GM12878 (cell line): ENCODE measurements around the gene HAS3. TPM values are rescaled to one million over a fixed set of nuclear protein-coding genes. Genes with fewer than 3 reads are reported as not detected.

Experiments used
- ATAC-seq: fragments of 200-7000 bp; cut with Tn5 transposase; 3 replicates; pipeline ENCODE4 v1.9.1; 2020; ENCODE audit warnings: mild to moderate bottlenecking, moderate library complexity
- BruUV-seq: library from RNA; stranded (reverse); fragments of 400-500 nt; replicated peaks from 2 replicates; lab custom pipeline; 2021; lab: Mats Ljungman, UMichigan
- CTCF ChIA-PET: fragments of 300-600 bp; sonication (Branson Sonifier 250); formaldehyde crosslinking; extraction: SDS; loops from one replicate; lab custom pipeline; 2021; ENCODE audit warnings: inconsistent platforms; lab: Yijun Ruan, JAX
- POLR2A ChIA-PET: fragments of 350-600 bp; formaldehyde crosslinking; extraction: SDS; loops from one replicate; lab custom pipeline; 2021; ENCODE audit warnings: inconsistent platforms; lab: Charles Lee
- RAD21 ChIA-PET: fragments of 300-600 bp; sonication (Branson Sonifier 250); formaldehyde crosslinking; loops from one replicate; lab custom pipeline; 2023; ENCODE audit warnings: antibody characterized with exemption; ENCODE audit not compliant: unreplicated experiment; lab: Charles Lee
- SMC1A ChIA-PET: fragments of 300-600 bp; sonication (Branson Sonifier 250); formaldehyde crosslinking; loops from one replicate; lab custom pipeline; 2023; ENCODE audit not compliant: unreplicated experiment, uncharacterized antibody; lab: Charles Lee
- DNase-seq: peaks from one replicate; pipeline ENCODE4 v3.0.0-alpha.2; 2011; ENCODE audit warnings: low read depth, low spot score
- FAIRE-seq: peaks from 3 replicates; lab custom pipeline; 2011; peaks lifted over from hg19 to GRCh38; lab: Jason Lieb, UNC
- H2AFZ ChIP-seq: 2 replicates; pipeline ENCODE4 v1.6.0; 2011; ENCODE audit warnings: low read depth, low read length, control low read depth; ENCODE audit not compliant: control insufficient read depth
- H3K27ac ChIP-seq: 2 replicates; pipeline ENCODE4 v1.5.1; 2011; ENCODE audit warnings: control low read depth; ENCODE audit not compliant: control insufficient read depth, insufficient read depth
- H3K27me3 ChIP-seq, 2 experiments: replicated peaks in 1 of 2; 2 replicates each; pipeline versions ENCODE4 v1.6.0 to v1.6.1; 2011; ENCODE audit warnings: low read length in 1 of 2; ENCODE audit not compliant: control insufficient read depth in 2 of 2, insufficient read depth in 2 of 2
- H3K36me3 ChIP-seq, 2 experiments: 2 replicates each; pipeline ENCODE4 v1.5.1; 2011; ENCODE audit warnings: low read length in 1 of 2; ENCODE audit not compliant: control insufficient read depth in 2 of 2, insufficient read depth in 2 of 2
- H3K4me1 ChIP-seq: 2 replicates; pipeline ENCODE4 v1.6.1; 2011; ENCODE audit warnings: mild to moderate bottlenecking, low read length, moderate library complexity, mixed read lengths; ENCODE audit not compliant: control insufficient read depth, insufficient read depth
- H3K4me2 ChIP-seq: 2 replicates; pipeline ENCODE4 v1.6.0; 2011; ENCODE audit warnings: control low read depth; ENCODE audit not compliant: control insufficient read depth, insufficient read depth
- H3K4me3 ChIP-seq: fragments of 200-600 bp; sonication (generic); 2 replicates; pipeline ENCODE4 v1.5.1; 2016
- H3K79me2 ChIP-seq: 2 replicates; pipeline ENCODE4 v1.6.0; 2011; ENCODE audit warnings: low read length; ENCODE audit not compliant: control insufficient read depth, insufficient read depth
- H3K9ac ChIP-seq: 2 replicates; pipeline ENCODE4 v1.8.0; 2011; ENCODE audit warnings: low read length, control low read depth, mixed read lengths; ENCODE audit not compliant: control insufficient read depth, insufficient read depth
- H3K9me3 ChIP-seq: replicated peaks from 3 replicates; pipeline ENCODE4 v1.5.1; 2011; ENCODE audit warnings: mild to moderate bottlenecking, low read length; ENCODE audit not compliant: control insufficient read depth, insufficient read depth
- H4K20me1 ChIP-seq: 2 replicates; pipeline ENCODE4 v1.6.0; 2011; ENCODE audit not compliant: control insufficient read depth, insufficient read depth
- ASH2L ChIP-seq: fragments of 300-600, 200-600 bp; sonication (generic); IDR thresholded peaks from 2 replicates; pipeline ENCODE4 v1.6.1; 2017; ENCODE audit warnings: low read depth, mild to moderate bottlenecking, borderline replicate concordance
- EGR1 ChIP-seq, 2 experiments: IDR thresholded peaks; 1 replicate in 1 of 2; 2 replicates in 1 of 2; pipeline ENCODE4 v1.6.1; 2011 to 2012; ENCODE audit warnings: low read depth in 2 of 2, low read length in 2 of 2, borderline replicate concordance in 1 of 2, mild to moderate bottlenecking in 1 of 2, moderate library complexity in 1 of 2
- ESRRA ChIP-seq: IDR thresholded peaks from 2 replicates; pipeline ENCODE4 v1.6.1; 2012; ENCODE audit warnings: mild to moderate bottlenecking, low read length, improper control_type of control experiment
- EZH2 ChIP-seq: IDR thresholded peaks from 2 replicates; pipeline ENCODE4 v1.6.1; 2012; ENCODE audit warnings: low read depth, mild to moderate bottlenecking, control low read depth, inconsistent platforms, low read length, borderline replicate concordance; ENCODE audit not compliant: control insufficient read depth
- HCFC1 ChIP-seq: fragments of 150-350 bp; IDR thresholded peaks from 2 replicates; pipeline ENCODE4 v1.6.1; 2014; ENCODE audit warnings: low read length
- HDAC6 ChIP-seq: fragments of 200-600 bp; sonication (generic); IDR thresholded peaks from one replicate; pipeline ENCODE4 v1.8.0; 2017; ENCODE audit warnings: antibody characterized with exemption; ENCODE audit not compliant: unreplicated experiment
- HDGF ChIP-seq: fragments of 450-650 bp; IDR thresholded peaks from 2 replicates; pipeline ENCODE4 v1.6.1; 2016; ENCODE audit warnings: antibody characterized with exemption
- IKZF1 ChIP-seq: fragments of 450-650 bp; conservative IDR thresholded peaks from 2 replicates; pipeline ENCODE4 v1.6.1; 2017; ENCODE audit warnings: antibody characterized with exemption, mild to moderate bottlenecking
- IRF4 ChIP-seq: IDR thresholded peaks from 2 replicates; pipeline ENCODE4 v1.6.1; 2011; ENCODE audit warnings: low read depth, low read length
- KAT2A ChIP-seq: conservative IDR thresholded peaks from 2 replicates; pipeline ENCODE4 v1.6.1; 2011; ENCODE audit warnings: low read depth, low read length; ENCODE audit not compliant: control insufficient read depth
- NR2C1 ChIP-seq: fragments of 450-650 bp; IDR thresholded peaks from 2 replicates; pipeline ENCODE4 v1.6.1; 2017; ENCODE audit warnings: antibody characterized with exemption, mild to moderate bottlenecking, moderate library complexity
- RB1 ChIP-seq: fragments of 450-650 bp; formaldehyde crosslinking; IDR thresholded peaks from 2 replicates; pipeline ENCODE4 v1.6.1; 2017; ENCODE audit warnings: mild to moderate bottlenecking, borderline replicate concordance
- RELA ChIP-seq: fragments of 450-650 bp; IDR thresholded peaks from 2 replicates; pipeline ENCODE4 v1.8.0; 2014; ENCODE audit warnings: borderline replicate concordance; ENCODE audit not compliant: partially characterized antibody
- RUNX3 ChIP-seq: IDR thresholded peaks from 2 replicates; pipeline ENCODE4 v1.6.1; 2012; ENCODE audit warnings: low read length, inconsistent platforms
- SMAD1 ChIP-seq: fragments of 450-650 bp; IDR thresholded peaks from 2 replicates; pipeline ENCODE4 v1.6.1; 2018; ENCODE audit warnings: mild to moderate bottlenecking, low read depth; ENCODE audit not compliant: partially characterized antibody
- TCF12 ChIP-seq: IDR thresholded peaks from 2 replicates; pipeline ENCODE4 v1.6.1; 2011; ENCODE audit warnings: low read depth, mild to moderate bottlenecking, low read length
- WGBS: methylation state at CpG from one replicate; pipeline ENCODE4 v1.1.6; 2016; ENCODE audit warnings: low lambda C conversion rate; ENCODE audit not compliant: insufficient replicate concordance, insufficient coverage; ENCODE audit errors: missing lambda C conversion rate; 5-methylcytosine and 5-hydroxymethylcytosine counted together
- in situ Hi-C: fragments of 300-500 bp; cut with MboI; formaldehyde crosslinking; loops from 9 replicates; pipeline ENCODE4 v1.14.3; 2018; ENCODE audit warnings: mixed read lengths
- intact Hi-C: fragments of 100-400 bp; cut with micrococcal nuclease; formaldehyde crosslinking; loops from one replicate; pipeline ENCODE4 v1.14.2; 2022; ENCODE audit not compliant: unreplicated experiment
- polyA plus RNA-seq, 11 experiments: library from polyadenylated mRNA; depleted of rRNA in 4 of 11; unstranded in 6 of 11; stranded (reverse) in 5 of 11; fragments of >200 nt; fragmentation: Nextera tagmentation in 4 of 11; fragmentation: Illumina TruSeq in 1 of 11; extraction: Ambion mirVana in 4 of 11; extraction: Trizol in 1 of 11; gene quantifications; 1 replicate in 1 of 11; 2 replicates in 10 of 11; pipeline versions ENCODE4 v1.2.1 to v1.2.3, GENCODE V29; 2011 to 2016; ENCODE audit warnings: inconsistent platforms in 2 of 11, missing spikeins in 2 of 11, low read depth in 1 of 11
- total RNA-seq, 4 experiments: library from RNA; depleted of rRNA in 3 of 4; stranded (reverse); fragments of >200 nt in 3 of 4; fragmentation: Illumina TruSeq in 1 of 4; extraction: Trizol in 1 of 4; gene quantifications; 2 replicates each; pipeline versions ENCODE4 v1.2.1 to v1.2.3, GENCODE V29; 2013 to 2021
- TF ChIP-seq, protein P1 (sequence below): IDR thresholded peaks from 2 replicates; pipeline ENCODE4 v1.6.1; 2011; ENCODE audit warnings: borderline replicate concordance, low read depth, mild to moderate bottlenecking, moderate library complexity, low read length; ENCODE audit not compliant: insufficient read depth, poor library complexity, severe bottlenecking
- TF ChIP-seq, protein P2 (sequence below): fragments of 450-650 bp; IDR thresholded peaks from 2 replicates; pipeline ENCODE4 v1.6.1; 2017; ENCODE audit warnings: antibody characterized with exemption, mild to moderate bottlenecking, moderate library complexity

The HAS3 gene
- total and polyA plus RNA-seq, 10 of the 15 experiments (the other 5 are each of a cell fraction or from before 2014, with no cell fraction given): 0.06 to 0.56 (median 0.19) TPM; not detected in 2

DNA sequence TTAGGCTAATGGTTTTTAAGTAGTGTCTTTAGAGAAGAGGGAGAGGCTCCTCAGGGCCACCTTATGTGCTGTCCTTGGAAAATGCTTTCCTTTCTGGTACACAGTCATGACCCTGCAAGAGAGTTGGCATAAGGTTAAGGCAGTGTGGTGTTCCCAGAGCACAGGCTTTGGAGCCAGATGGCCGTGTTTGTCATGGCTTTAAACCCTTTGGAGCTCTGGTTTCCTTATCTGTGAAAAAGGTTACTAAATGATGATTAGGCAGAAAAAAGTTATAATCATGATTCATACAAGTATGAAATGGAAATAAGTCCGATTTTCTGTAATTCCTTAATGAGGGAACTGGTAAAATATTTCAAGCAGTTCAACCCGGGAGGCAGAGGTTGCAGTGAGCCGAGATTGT, 40.2 kb downstream of the HAS3 start:
- ChIA-PET SMC1A (interaction anchor here (1.1 kb wide), 1 partner anchor 144 kb away, joined by 3 read pairs; no protein-coding TSS in a partner anchor), CTCF (interaction anchor here (1.0 kb wide), 1 partner anchor 142 kb away, joined by 3 read pairs; no protein-coding TSS in a partner anchor)
- no peak overlapping the region for H3K4me2 ChIP-seq
- FAIRE-seq: no peak
- H3K79me2 ChIP-seq: peaks cover 1% of the 10 kb centered on the region
- H3K4me1 ChIP-seq: no peaks in the 10 kb centered on the region
- no peak overlapping the region for H2AFZ ChIP-seq
- intact Hi-C loops (no loop called here), in situ Hi-C loops (no loop called here)
- TF ChIP-seq TCF12 (no peak), KAT2A (no peak), RB1 (no peak), ASH2L (no peak), RELA (no peak), HDGF (no peak), IRF4 (no peak), SMAD1 (no peak), HCFC1 (no peak), ESRRA (no peak), NR2C1 (no peak), EGR1 (IDR thresholded peaks at IDR 0.05; ENCODE audit: borderline replicate concordance in 1 of 2, low read depth in 2 of 2, low read length in 2 of 2) (no peak), IKZF1 (no peak), EZH2 (no peak), HDAC6 (no peak), RUNX3 (no peak)
- TF ChIP-seq, protein P1, sequence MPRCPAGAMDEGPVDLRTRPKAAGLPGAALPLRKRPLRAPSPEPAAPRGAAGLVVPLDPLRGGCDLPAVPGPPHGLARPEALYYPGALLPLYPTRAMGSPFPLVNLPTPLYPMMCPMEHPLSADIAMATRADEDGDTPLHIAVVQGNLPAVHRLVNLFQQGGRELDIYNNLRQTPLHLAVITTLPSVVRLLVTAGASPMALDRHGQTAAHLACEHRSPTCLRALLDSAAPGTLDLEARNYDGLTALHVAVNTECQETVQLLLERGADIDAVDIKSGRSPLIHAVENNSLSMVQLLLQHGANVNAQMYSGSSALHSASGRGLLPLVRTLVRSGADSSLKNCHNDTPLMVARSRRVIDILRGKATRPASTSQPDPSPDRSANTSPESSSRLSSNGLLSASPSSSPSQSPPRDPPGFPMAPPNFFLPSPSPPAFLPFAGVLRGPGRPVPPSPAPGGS: no peak
- TF ChIP-seq, protein P2, sequence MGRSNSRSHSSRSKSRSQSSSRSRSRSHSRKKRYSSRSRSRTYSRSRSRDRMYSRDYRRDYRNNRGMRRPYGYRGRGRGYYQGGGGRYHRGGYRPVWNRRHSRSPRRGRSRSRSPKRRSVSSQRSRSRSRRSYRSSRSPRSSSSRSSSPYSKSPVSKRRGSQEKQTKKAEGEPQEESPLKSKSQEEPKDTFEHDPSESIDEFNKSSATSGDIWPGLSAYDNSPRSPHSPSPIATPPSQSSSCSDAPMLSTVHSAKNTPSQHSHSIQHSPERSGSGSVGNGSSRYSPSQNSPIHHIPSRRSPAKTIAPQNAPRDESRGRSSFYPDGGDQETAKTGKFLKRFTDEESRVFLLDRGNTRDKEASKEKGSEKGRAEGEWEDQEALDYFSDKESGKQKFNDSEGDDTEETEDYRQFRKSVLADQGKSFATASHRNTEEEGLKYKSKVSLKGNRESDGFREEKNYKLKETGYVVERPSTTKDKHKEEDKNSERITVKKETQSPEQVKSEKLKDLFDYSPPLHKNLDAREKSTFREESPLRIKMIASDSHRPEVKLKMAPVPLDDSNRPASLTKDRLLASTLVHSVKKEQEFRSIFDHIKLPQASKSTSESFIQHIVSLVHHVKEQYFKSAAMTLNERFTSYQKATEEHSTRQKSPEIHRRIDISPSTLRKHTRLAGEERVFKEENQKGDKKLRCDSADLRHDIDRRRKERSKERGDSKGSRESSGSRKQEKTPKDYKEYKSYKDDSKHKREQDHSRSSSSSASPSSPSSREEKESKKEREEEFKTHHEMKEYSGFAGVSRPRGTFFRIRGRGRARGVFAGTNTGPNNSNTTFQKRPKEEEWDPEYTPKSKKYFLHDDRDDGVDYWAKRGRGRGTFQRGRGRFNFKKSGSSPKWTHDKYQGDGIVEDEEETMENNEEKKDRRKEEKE: no peak
- TF ChIP-seq, all 136 proteins: peak for 0
- H3K27ac ChIP-seq: no peak overlapping the region
- DNase-seq (no peak), ATAC-seq (no peak)
- H4K20me1 ChIP-seq: no peaks in the 10 kb centered on the region; the same call in 1 of the 2 replicates
- no peak overlapping the region for H3K4me3 ChIP-seq
- H3K27me3 ChIP-seq: no peaks in the 10 kb centered on the region
- no TSS peak for BruUV-seq
- 98% methylated on average over 3 of the region's 4 CpGs for WGBS
- RAD21 ChIA-PET: no interaction called here
- POLR2A ChIA-PET: interaction anchor here (0.6 kb wide), 2 partner anchors 48 to 389 kb away, joined by 3 to 4 read pairs; no protein-coding TSS in a partner anchor
- H3K9ac ChIP-seq: no peak overlapping the region
- H3K9me3 ChIP-seq: no peaks in the 10 kb centered on the region
- H3K36me3 ChIP-seq: peaks cover 13 to 37% of the 10 kb centered on the region in 2 experiments
